ENCODE results near the gene TTC7B.

The TTC7B gene

GRCh38 chr14:90577661-90578282, 238.5 kb downstream of the TTC7B start:
- H3K4me3 ChIP-seq (ENCODE audit: low read length), result no peak overlapping the region
- peak; percentile 7 for DNase-seq (ENCODE audit: low read depth, low spot score)

GRCh38 chr14:90576981-90577660, 239.1 kb downstream of the TTC7B start:
- H3K4me3 ChIP-seq (ENCODE audit: low read length), result no peak overlapping the region
- DNase-seq (ENCODE audit: low read depth, low spot score), result no peak

- no peak for DNase-seq (ENCODE audit: low read depth, low spot score)
- H3K4me3 ChIP-seq (ENCODE audit: low read length), result no peak overlapping the region
Observed at GRCh38 chr14:90576581-90576980, 239.6 kb downstream of the TTC7B start.

- no peak overlapping the region for H3K4me3 ChIP-seq (ENCODE audit: low read length)
- DNase-seq (ENCODE audit: low read depth, low spot score), result no peak
Observed at GRCh38 chr14:90575781-90576180, 240.4 kb downstream of the TTC7B start.

GRCh38 chr14:90575336-90575735, 240.9 kb downstream of the TTC7B start:
- no peak for DNase-seq (ENCODE audit: low read depth, low spot score)
- H3K4me3 ChIP-seq (ENCODE audit: low read length), result no peak overlapping the region

- no peak overlapping the region for H3K4me3 ChIP-seq (ENCODE audit: low read length)
- no peak for DNase-seq (ENCODE audit: low read depth, low spot score)
Observed at GRCh38 chr14:90574188-90575131, 241.8 kb downstream of the TTC7B start.

GRCh38 chr14:90573385-90574105, 242.7 kb downstream of the TTC7B start:
- no peak for DNase-seq (ENCODE audit: low read depth, low spot score)
- no peak overlapping the region for H3K4me3 ChIP-seq (ENCODE audit: low read length)

GRCh38 chr14:90572441-90573150, 243.6 kb downstream of the TTC7B start:
- H3K4me3 ChIP-seq (ENCODE audit: low read length), result no peak overlapping the region
- no peak for DNase-seq (ENCODE audit: low read depth, low spot score)

GRCh38 chr14:90571149-90571947, 244.9 kb downstream of the TTC7B start:
- no peak overlapping the region for H3K4me3 ChIP-seq (ENCODE audit: low read length)
- DNase-seq (ENCODE audit: low read depth, low spot score), result no peak

GRCh38 chr14:90570461-90570860, 245.8 kb downstream of the TTC7B start:
- H3K4me3 ChIP-seq (ENCODE audit: low read length), result no peak overlapping the region
- no peak for DNase-seq (ENCODE audit: low read depth, low spot score)

- H3K4me3 ChIP-seq (ENCODE audit: low read length), result no peak overlapping the region
- DNase-seq (ENCODE audit: low read depth, low spot score), result no peak
Observed at GRCh38 chr14:90569606-90570387, 246.4 kb downstream of the TTC7B start.

GRCh38 chr14:90569201-90569600, 247.0 kb downstream of the TTC7B start:
- no peak overlapping the region for H3K4me3 ChIP-seq (ENCODE audit: low read length)
- DNase-seq (ENCODE audit: low read depth, low spot score), result no peak

GRCh38 chr14:90568405-90568804, 247.8 kb downstream of the TTC7B start:
- no peak for DNase-seq (ENCODE audit: low read depth, low spot score)
- H3K4me3 ChIP-seq (ENCODE audit: low read length), result no peak overlapping the region

- DNase-seq (ENCODE audit: low read depth, low spot score), result no peak
Observed at GRCh38 chr14:90567991-90568390, 248.2 kb downstream of the TTC7B start.

GRCh38 chr14:90567191-90567590, 249.0 kb downstream of the TTC7B start:
- H3K4me3 ChIP-seq (ENCODE audit: low read length), result no peak overlapping the region
- no peak for DNase-seq (ENCODE audit: low read depth, low spot score)

More at GRCh38 chr14:90567991-90568390, 248.2 kb downstream of the TTC7B start:
- H3K4me3 ChIP-seq (ENCODE audit: low read length), result no peak overlapping the region

GRCh38 chr14:90566481-90566880, 249.7 kb downstream of the TTC7B start:
- no peak overlapping the region for H3K4me3 ChIP-seq (ENCODE audit: low read length)
- no peak for DNase-seq (ENCODE audit: low read depth, low spot score)

- H3K4me3 ChIP-seq (ENCODE audit: low read length), result no peak overlapping the region
Observed at GRCh38 chr14:90564496-90564895, 251.7 kb downstream of the TTC7B start.

More at GRCh38 chr14:90564496-90564895, 251.7 kb downstream of the TTC7B start:
- DNase-seq (ENCODE audit: low read depth, low spot score), result no peak
